GM12878 (cell line): Measurements from ENCODE around the gene DBR1.

Source experiments
- EZH2 ChIP-seq: IDR thresholded peaks from 2 replicates; pipeline ENCODE4 v1.6.1; 2012; ENCODE audit warnings: low read depth, mild to moderate bottlenecking, control low read depth, inconsistent platforms, low read length, borderline replicate concordance; ENCODE audit not compliant: control insufficient read depth
- TF ChIP-seq, protein P1 (sequence below), 3 experiments: IDR thresholded peaks in 2 of 3; conservative IDR thresholded peaks in 1 of 3; 2 replicates each; pipeline ENCODE4 v1.5.1; 2011; ENCODE audit warnings: low read depth in 3 of 3, low read length in 3 of 3, mild to moderate bottlenecking in 3 of 3, control low read depth in 2 of 3, moderate library complexity in 2 of 3, inconsistent platforms in 1 of 3, mixed read lengths in 1 of 3; ENCODE audit not compliant: control insufficient read depth in 2 of 3, insufficient read depth in 1 of 3; ENCODE audit errors: extremely low read depth in 1 of 3
- TF ChIP-seq, protein P2 (sequence below): IDR thresholded peaks from 2 replicates; pipeline ENCODE4 v1.6.1; 2011; ENCODE audit warnings: low read depth, mild to moderate bottlenecking, low read length, moderate library complexity, borderline replicate concordance; ENCODE audit errors: extremely low read depth

DNA sequence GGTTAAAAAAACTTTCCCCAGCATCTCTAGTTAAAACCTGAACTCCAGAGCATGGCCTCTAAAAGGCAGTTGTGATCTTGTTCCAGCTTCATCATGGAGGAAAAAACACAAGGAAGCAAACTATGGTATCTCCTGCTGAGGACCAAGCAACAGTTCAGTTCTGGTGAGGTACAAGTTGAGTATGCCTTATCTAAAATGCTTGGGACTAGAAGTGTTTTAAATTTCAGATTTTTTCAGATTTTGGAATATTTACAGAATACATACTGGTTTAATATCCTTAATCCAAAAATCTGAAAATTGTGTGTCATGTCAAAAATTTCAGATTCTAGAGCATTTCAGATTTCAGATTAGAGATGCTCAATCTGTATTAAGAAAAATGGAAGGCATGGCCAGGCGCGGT, 9.7 kb downstream of the DBR1 start:
- no peak for TF ChIP-seq EZH2
- TF ChIP-seq, protein P1, sequence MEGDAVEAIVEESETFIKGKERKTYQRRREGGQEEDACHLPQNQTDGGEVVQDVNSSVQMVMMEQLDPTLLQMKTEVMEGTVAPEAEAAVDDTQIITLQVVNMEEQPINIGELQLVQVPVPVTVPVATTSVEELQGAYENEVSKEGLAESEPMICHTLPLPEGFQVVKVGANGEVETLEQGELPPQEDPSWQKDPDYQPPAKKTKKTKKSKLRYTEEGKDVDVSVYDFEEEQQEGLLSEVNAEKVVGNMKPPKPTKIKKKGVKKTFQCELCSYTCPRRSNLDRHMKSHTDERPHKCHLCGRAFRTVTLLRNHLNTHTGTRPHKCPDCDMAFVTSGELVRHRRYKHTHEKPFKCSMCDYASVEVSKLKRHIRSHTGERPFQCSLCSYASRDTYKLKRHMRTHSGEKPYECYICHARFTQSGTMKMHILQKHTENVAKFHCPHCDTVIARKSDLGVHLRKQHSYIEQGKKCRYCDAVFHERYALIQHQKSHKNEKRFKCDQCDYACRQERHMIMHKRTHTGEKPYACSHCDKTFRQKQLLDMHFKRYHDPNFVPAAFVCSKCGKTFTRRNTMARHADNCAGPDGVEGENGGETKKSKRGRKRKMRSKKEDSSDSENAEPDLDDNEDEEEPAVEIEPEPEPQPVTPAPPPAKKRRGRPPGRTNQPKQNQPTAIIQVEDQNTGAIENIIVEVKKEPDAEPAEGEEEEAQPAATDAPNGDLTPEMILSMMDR (IDR thresholded peaks at IDR 0.05 in 2 of 3, conservative IDR thresholded peaks at IDR 0.05 in 1 of 3; ENCODE audit: control insufficient read depth in 2 of 3, extremely low read depth in 1 of 3, insufficient read depth in 1 of 3, low read depth in 3 of 3, low read length in 3 of 3), result no peak
- TF ChIP-seq, protein P2, sequence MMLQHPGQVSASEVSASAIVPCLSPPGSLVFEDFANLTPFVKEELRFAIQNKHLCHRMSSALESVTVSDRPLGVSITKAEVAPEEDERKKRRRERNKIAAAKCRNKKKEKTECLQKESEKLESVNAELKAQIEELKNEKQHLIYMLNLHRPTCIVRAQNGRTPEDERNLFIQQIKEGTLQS, result no peak
